Body of pancreas (tissue), 4 donors: Measurements from ENCODE around the gene ZNF236.

Experiments
- POLR2A ChIP-seq, 3 donors: fragments of 450-650 bp; IDR thresholded peaks; one replicate each; pipeline ENCODE4 v1.6.1; 2016; ENCODE audit warnings: antibody characterized with exemption in 3 of 3, mild to moderate bottlenecking in 2 of 3
- TF ChIP-seq, protein P1 (sequence below), 7 experiments: fragments of 450-650 bp in 4 of 7; fragments of 200-600 bp in 3 of 7; sonication (generic) in 3 of 7; IDR thresholded peaks; one replicate each; pipeline ENCODE4 v1.5.1; 2016 to 2019; ENCODE audit warnings: antibody characterized with exemption in 7 of 7

DNA sequence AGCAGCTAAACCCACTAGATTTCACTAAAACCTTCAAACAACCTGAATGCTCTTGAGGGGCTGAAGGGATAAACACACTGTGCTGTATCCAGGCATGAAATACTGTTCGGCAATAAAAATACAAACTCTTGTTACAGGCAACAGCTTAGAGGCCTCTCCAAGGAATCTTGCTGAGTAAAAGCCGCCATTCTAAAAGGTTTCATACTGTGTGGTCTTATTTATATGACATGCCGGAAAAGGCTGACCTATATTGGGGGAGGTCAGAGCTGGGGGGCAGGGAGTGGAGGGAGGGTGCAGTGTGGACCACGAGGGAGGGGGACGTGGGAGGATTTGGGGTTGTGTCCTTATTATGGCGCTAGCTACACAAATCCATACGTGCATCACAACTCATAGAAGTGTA is 174.1 kb downstream of the ZNF236 start:
- TF ChIP-seq, protein P1, sequence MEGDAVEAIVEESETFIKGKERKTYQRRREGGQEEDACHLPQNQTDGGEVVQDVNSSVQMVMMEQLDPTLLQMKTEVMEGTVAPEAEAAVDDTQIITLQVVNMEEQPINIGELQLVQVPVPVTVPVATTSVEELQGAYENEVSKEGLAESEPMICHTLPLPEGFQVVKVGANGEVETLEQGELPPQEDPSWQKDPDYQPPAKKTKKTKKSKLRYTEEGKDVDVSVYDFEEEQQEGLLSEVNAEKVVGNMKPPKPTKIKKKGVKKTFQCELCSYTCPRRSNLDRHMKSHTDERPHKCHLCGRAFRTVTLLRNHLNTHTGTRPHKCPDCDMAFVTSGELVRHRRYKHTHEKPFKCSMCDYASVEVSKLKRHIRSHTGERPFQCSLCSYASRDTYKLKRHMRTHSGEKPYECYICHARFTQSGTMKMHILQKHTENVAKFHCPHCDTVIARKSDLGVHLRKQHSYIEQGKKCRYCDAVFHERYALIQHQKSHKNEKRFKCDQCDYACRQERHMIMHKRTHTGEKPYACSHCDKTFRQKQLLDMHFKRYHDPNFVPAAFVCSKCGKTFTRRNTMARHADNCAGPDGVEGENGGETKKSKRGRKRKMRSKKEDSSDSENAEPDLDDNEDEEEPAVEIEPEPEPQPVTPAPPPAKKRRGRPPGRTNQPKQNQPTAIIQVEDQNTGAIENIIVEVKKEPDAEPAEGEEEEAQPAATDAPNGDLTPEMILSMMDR (IDR thresholded peaks at IDR 0.05): no peak
- TF ChIP-seq POLR2A (IDR thresholded peaks at IDR 0.05): no peak
